Measurements from ENCODE around the gene SP3. TPM values are rescaled to one million over a fixed set of nuclear protein-coding genes. Genes with fewer than 3 reads are reported as not detected.

SP3 gene
- total and polyA plus RNA-seq, 9 of the 15 experiments (the other 6 are each of a cell fraction or from before 2014, with no cell fraction given), result 12.0 to 106 (median 74.9) TPM

GRCh38 chr2:173963817-173964564 is 1.2 kb downstream of the SP3 start (continued):
- TF ChIP-seq PRDM10 (IDR thresholded peaks at IDR 0.05; ENCODE audit: partially characterized antibody), result peak; percentile 13
- TF ChIP-seq ZNF592 (IDR thresholded peaks at IDR 0.05), result peak; percentile 78
- TF ChIP-seq GABPB1 (CRISPR knock-in tag; IDR thresholded peaks at IDR 0.05), result peak; percentile 87
- peak; percentile 70 for TF ChIP-seq KDM5B (IDR thresholded peaks at IDR 0.05; ENCODE audit: insufficient replicate concordance, low read depth, low read length)
- TF ChIP-seq TGIF2 (CRISPR knock-in tag; IDR thresholded peaks at IDR 0.05), result peak; percentile 92; the same call in 1 of the 2 replicates
- TF ChIP-seq COPS2 (conservative IDR thresholded peaks at IDR 0.05), result no peak
- peak; percentile 56; the same call in 1 of the 2 replicates for TF ChIP-seq EP400 (IDR thresholded peaks at IDR 0.05)
- TF ChIP-seq ZNF778 (CRISPR knock-in tag; IDR thresholded peaks at IDR 0.05), result no peak
- TF ChIP-seq LEF1 (IDR thresholded peaks at IDR 0.05), result no peak
- TF ChIP-seq SAFB (IDR thresholded peaks at IDR 0.05; ENCODE audit: borderline replicate concordance, low read depth, low read length), result no peak
- TF ChIP-seq NFXL1 (CRISPR knock-in tag; IDR thresholded peaks at IDR 0.05), result no peak
- TF ChIP-seq MCM2 (IDR thresholded peaks at IDR 0.05; ENCODE audit: low read depth), result no peak
- no peak for TF ChIP-seq ZNF253 (CRISPR knock-in tag; conservative IDR thresholded peaks at IDR 0.05)
- TF ChIP-seq MTA1 (IDR thresholded peaks at IDR 0.05; ENCODE audit: borderline replicate concordance), result peak; percentile 63

Measured in K562 (cell line).